HG03175 (cell line): ENCODE measurements around the gene LCN2.
"Not testable (repeated sequence)": the region's sequence is repeated elsewhere in the genome, so short reads cannot be mapped to it uniquely, and the experiment has no call there.

ENCODE experiments used
- ATAC-seq: cut with Tn5 transposase; IDR thresholded peaks from one replicate; pipeline ENCODE4 v1.9.1; 2021; ENCODE audit warnings: mild to moderate bottlenecking, moderate library complexity; ENCODE audit not compliant: unreplicated experiment

The LCN2 gene

GRCh38 chr9:128149001-128149701, at the start of gene LCN2:
Gene LCN2 (plus strand): TSS chr9:128149453. CDS start chr9:128149526, 73 bp downstream.
- ATAC-seq = no peak

DNA sequence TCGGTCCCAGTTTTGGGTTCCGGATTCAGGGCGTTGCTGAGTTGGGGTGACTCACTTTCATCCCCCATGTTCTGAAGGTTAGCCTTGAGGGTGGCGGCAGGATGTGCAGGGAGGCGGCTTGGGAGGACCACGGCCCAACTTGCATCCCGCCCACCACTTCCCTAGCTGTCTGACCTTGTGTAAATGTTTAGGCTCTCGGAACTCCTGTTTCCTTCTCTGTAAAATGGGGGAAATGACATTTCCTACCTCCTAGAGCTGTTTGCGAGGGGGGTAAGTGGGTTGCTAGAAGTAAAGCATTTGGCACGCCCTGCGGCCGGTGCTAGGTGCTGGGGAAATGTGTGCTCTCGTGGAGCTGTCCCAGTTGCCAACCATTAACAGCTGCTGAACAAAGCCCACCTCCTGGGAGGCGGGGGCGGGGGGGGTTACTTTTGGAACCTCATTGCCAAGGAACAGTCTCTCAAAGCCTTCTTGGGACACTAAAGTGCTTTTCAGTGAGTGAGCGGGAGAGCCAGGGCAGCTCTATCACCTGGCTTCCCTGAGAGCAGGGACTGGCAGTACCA, 49.2 kb upstream of the LCN2 start:
- ATAC-seq = no peak

- ATAC-seq = no peak
Measured at GRCh38 chr9:128100581-128100980, 48.7 kb upstream of the LCN2 start.

DNA sequence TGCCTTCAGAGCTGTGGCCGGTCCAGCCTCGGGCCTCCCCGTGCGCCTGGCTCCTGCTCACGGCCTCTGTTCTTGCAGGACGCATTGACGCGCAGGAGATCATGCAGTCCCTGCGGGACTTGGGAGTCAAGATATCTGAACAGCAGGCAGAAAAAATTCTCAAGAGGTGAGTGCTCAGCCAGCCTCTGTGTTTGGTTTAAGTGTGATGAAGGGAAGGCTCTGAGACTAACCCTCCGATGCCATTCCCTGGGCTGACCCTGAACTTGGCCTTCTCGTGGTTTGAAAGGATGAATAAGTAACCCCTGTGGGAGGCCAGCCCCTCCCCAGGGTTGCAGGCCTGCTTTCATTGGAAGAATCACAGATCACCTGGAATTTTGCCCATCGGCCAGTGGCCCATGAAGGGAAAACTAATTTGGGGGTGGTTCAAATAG, 48.0 kb upstream of the LCN2 start:
- ATAC-seq = no peak

DNA sequence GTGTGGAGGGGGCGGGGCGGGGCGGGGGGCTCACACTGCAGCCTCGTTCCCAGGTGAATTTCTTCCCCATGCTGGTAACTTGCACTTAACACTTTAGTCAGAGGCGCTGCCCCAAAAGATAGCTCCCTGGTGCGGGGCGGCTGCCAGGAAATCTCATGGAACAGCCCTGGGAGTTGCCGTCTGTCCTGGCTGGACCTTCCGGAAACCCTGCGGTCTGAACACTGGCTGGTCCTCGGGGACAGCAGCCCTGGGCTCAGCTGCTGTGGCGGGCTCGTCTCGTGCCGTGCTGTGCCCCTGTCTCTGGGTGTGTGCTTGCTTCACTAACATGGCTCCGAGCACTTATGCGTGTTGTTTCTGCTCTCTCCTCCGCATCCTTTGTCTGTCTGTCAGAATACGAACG, 47.6 kb upstream of the LCN2 start:
- ATAC-seq = no peak

DNA sequence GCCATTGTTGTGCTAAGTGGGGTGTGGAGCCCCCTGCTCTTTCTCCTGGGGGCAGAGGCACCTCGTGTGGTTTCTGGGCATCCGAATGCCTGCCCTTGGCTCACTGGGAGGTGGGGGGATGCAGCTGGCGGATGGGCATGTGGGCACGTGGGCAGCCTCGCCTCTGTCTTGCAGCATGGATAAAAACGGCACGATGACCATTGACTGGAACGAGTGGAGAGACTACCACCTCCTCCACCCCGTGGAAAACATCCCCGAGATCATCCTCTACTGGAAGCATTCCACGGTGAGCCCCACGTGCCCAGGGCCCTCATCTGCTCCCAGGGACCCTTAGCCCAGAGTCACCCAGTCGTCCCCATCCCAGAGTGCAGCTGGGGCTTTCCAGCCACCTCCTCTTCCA, 47.1 kb upstream of the LCN2 start:
- ATAC-seq = no peak

- ATAC-seq = no peak
Measured at GRCh38 chr9:128102861-128103588, 46.2 kb upstream of the LCN2 start.

DNA sequence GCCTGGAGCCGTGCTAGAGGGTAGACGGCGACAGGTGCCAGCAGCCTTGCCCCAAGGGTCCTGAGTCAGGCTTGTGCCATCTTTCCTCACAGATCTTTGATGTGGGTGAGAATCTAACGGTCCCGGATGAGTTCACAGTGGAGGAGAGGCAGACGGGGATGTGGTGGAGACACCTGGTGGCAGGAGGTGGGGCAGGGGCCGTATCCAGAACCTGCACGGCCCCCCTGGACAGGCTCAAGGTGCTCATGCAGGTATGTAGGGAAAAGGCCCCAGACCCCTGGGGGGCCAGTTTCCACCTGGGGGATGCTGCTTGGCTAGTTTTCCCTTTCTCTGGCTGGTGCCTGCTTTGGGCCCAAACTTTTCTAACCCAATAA, 45.7 kb upstream of the LCN2 start:
- ATAC-seq = no peak

DNA sequence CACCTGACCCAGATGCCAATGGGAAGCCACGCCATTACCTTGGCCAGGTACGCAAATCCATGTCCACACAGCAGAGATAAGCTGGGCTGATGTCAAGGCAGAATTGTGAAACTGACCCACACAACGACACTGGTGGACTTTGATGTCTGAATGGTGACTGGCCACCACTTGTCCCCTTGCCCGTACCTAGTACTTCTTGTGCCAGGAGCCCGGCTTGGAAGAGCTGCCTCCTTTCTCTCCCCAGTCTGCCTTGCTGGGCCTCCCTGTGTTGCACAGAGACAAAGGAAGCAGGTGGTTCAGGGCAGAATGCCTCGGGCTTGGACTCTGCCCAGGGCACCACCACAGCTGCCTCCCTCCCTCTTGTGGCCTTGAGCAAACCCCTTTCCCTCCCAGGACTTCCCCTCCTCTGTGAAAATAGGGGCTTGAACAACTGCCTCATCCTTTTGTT, 45.1 kb upstream of the LCN2 start:
- ATAC-seq = no peak

GRCh38 chr9:128105538-128106175, 43.6 kb upstream of the LCN2 start:
- ATAC-seq = no peak

GRCh38 chr9:128106181-128106939, 42.9 kb upstream of the LCN2 start:
- no peak for ATAC-seq

DNA sequence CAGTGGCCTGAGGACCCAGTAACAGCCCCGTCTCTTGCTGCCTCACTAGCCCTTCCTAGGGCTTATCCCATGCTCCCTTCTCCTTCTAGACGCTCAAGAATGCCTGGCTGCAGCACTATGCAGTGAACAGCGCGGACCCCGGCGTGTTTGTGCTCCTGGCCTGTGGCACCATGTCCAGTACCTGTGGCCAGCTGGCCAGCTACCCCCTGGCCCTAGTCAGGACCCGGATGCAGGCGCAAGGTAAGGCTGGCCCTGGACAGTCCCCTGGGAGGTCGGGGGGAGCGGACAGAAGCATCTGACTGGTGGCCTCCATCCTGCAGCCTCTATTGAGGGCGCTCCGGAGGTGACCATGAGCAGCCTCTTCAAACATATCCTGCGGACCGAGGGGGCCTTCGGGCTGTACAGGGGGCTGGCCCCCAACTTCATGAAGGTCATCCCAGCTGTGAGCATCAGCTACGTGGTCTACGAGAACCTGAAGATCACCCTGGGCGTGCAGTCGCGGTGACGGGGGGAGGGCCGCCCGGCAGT, 42.2 kb upstream of the LCN2 start:
- no peak for ATAC-seq

DNA sequence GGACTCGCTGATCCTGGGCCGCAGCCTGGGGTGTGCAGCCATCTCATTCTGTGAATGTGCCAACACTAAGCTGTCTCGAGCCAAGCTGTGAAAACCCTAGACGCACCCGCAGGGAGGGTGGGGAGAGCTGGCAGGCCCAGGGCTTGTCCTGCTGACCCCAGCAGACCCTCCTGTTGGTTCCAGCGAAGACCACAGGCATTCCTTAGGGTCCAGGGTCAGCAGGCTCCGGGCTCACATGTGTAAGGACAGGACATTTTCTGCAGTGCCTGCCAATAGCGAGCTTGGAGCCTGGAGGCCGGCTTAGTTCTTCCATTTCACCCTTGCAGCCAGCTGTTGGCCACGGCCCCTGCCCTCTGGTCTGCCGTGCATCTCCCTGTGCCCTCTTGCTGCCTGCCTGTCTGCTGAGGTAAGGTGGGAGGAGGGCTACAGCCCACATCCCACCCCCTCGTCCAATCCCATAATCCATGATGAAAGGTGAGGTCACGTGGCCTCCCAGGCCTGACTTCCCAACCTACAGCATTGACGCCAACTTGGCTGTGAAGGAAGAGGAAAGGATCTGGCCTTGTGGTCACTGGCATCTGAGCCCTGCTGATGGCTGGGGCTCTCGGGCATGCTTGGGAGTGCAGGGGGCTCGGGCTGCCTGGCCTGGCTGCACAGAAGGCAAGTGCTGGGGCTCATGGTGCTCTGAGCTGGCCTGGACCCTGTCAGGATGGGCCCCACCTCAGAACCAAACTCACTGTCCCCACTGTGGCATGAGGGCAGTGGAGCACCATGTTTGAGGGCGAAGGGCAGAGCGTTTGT, 41.6 kb upstream of the LCN2 start:
- ATAC-seq = no peak

- no peak for ATAC-seq
Measured at GRCh38 chr9:128108269-128109049, 40.8 kb upstream of the LCN2 start.

DNA sequence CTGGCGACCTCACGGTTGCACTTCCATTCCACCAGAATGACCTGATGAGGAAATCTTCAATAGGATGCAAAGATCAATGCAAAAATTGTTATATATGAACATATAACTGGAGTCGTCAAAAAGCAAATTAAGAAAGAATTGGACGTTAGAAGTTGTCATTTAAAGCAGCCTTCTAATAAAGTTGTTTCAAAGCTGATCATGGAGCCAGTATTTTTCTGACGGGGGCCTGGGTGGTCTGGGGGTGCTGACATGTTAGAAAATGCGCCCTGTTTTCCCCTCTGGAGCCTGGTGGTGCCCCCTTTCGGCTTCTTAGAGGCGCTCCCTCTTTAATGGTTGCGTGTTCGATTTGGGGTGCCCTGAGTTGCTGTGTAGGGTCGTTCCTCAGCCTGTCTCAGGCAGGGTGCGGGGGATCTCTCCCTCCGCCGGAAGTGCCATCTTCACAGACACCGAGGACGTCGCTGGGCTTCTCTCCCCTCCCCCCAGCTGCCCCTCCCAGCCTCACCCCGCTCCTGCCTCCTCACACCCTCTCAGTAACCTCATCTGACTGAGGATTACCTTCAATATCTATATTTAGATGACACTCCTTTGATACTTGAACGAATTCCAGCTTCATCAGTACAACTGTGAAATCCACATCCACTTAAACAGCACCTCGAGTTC, 40.1 kb upstream of the LCN2 start:
- no peak for ATAC-seq

DNA sequence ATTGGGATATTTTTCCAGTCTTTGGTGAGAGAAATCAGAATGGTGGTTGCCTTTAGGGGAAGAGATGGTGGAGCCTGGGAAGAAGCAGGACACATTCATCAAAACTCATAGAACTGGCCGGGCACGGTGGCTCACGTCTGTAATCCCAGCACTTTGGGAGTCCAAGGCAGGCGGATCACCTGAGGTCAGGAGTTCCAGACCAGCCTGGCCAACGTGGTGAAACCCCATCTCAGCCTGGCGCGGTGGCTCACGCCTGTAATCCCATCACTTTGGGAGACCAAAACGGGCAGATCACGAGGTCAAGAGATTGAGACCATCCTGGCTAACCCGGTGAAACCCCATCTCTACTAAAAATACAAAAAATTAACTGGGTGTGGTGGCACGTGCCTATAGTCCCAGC, 37.5 kb upstream of the LCN2 start:
- not testable (repeated sequence) for ATAC-seq

GRCh38 chr9:128113526-128114325, 35.5 kb upstream of the LCN2 start:
- no peak for ATAC-seq
